GM18858 (cell line): Measurements from ENCODE around the gene SEC62.
A peak's percentile ranks its signal among the peaks of the same experiment; 100 is the strongest.

Source experiments
- ATAC-seq: cut with Tn5 transposase; IDR thresholded peaks from one replicate; pipeline ENCODE4 v1.9.1; 2021; ENCODE audit not compliant: unreplicated experiment

The SEC62 gene

DNA sequence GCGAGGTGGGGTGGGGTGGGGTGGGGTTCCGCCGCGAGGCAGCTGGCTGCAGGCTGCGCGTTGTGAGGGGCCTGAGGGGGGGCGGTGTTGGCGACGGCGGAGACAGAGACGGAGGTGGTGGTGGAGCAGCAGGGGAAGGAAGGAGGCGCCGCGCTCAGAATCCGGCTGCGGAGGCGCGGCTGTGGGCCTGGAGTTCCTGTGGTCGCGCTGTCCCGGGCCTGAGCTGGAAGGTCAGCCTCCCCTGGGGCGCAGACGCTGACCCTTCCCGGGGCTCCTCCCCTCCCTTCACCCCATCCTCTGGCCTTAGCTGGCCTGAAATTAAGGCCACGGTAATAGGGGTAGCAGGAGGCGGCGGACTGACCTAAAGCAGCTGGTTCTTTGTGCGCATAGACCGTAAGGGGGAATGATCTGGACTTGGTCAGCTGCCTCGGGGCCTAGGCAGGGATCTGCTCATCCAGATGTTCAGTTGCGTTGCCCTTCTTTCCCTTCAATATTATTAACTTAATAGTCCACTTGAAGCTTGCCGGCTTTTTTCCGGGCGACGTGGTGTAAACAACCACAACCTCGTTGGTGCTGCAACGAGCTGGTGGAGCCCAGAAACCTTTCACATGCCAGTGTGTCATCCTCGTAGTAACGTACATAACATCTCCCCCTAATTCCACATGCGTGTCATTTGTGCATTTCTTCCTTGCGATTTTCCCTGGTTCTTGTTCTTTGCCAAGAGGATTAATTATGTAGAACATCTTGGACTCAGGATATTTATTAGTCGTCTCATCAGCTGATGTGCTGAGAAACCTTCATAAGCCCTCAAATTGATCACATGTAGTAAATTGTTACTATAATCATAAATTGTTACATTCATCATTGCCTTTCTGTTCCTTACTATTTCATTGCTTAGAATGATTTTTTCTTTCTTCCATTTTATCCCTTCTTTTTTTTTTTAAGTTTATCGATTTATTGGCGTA is 626 bp downstream of the SEC62 start:
- no peak for ATAC-seq

GRCh38 chr3:169968224-169968885 is 1.7 kb downstream of the SEC62 start:
- no peak for ATAC-seq

- ATAC-seq, result no peak
These were observed 2.8 kb downstream of the SEC62 start for GRCh38 chr3:169969174-169970095.

- ATAC-seq, result no peak
These were observed 4.2 kb downstream of the SEC62 start for GRCh38 chr3:169970847-169971246.

DNA sequence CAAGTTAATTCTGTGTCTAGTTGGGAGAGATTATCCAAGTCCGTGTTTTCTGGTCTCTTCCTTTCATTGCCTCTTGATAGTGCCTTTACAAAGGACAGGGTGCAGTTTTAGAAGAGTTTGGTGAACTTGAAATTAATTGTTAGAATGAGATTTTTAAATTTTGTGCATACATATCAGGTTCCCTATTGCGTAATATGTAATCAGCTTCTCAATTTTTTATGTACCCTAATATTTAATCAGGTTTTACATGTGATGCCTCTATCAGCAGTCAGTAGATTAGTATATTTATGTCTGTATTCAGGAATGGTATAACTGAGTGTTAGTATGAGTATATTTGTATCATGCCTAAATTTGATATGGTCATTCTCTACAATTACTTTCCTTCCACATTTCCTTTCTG is 4.9 kb downstream of the SEC62 start:
- no peak for ATAC-seq

GRCh38 chr3:169980055-169980454 is 13.4 kb downstream of the SEC62 start:
- ATAC-seq, result no peak

GRCh38 chr3:169984292-169984691 is 17.7 kb downstream of the SEC62 start:
- ATAC-seq, result no peak

DNA sequence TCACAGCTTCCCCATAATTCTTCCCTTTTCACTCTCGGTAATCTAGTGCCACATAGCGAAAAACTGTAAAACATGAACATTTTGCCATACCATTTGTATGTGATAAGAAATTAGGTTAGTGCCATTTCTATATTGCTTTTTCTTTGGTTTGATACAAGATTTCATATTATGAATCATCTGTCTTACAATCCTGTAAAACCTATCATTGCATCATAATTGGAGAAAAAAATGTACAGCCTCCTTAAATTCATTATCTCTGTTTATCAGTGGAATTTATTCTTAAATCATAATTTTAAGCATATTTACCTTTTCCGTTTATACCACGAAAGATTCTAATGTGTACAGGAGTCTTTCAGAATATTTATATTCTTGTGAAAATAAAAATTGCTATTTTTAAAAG is 23.8 kb downstream of the SEC62 start:
- no peak for ATAC-seq

DNA sequence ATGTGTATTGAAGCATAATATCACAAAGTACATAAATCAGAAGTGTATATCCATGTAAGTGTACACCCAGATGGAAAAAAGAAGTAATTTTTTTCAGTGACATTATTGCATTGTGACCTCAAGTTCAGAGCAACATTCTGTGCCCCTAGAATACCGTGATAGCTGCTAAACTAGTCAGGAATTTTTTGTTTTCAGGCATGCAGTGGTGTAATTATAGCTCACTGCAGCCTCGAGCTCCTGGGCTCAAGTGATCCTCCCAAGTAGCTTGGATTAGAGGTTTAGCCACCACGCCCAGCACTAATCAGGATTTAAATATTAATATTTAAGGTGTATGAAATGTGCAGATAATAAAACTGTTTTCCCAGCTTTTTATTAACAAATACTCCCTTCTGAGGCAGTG is 25.5 kb downstream of the SEC62 start:
- no peak for ATAC-seq

DNA sequence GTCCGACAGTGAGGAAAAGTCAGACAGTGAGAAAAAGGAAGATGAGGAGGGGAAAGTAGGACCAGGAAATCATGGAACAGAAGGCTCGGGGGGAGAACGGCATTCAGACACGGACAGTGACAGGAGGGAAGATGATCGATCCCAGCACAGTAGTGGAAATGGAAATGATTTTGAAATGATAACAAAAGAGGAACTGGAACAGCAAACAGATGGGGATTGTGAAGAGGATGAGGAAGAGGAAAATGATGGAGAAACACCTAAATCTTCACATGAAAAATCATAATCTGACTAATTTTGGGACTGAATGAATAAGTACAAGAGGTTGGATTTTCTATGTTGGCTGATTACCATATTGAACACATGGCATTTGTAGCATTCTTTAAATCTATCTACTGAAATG is 26.2 kb downstream of the SEC62 start:
- ATAC-seq, result no peak

DNA sequence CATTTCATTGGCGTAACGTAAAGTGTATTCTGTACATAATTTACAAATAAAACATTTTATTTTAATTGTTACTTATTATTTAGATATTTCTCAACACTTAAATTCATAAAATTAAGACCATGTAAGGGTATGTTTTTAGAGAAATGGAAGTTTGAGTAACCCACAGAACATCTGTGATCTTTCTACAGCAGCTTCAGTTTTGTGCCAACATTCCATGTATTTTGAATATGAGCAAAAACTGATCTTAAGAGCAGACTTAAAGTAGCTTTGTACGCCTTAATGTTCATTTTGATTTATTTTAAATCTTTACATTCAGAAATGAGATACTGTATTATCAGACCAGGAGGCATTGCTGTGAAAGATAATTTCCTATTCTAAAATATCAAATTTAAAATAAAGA is 27.2 kb downstream of the SEC62 start:
- ATAC-seq, result no peak

- no peak for ATAC-seq
These were observed 29.5 kb downstream of the SEC62 start for GRCh38 chr3:169996063-169996462.

DNA sequence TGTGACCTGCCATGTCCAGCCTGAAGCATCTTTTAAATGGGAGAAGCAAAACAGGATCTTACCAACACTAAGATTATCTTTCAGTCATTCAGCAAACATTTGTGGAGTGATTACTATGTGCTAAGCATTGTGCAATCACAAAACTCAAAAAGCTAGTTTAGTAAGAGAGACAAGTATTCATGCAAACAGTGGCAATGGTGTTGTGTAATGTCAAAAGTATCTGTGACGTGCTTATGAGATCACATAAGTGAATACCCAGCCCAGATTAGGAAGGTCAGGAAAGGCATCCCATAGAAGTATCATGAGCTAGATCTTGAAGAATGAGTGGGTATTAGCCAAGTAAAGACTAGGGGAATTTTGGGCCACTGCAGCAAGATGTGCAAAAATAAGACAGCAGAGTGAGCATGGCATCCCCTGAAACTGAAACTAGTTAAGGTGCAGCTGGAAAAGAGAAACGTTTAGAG is 32.1 kb downstream of the SEC62 start:
- no peak for ATAC-seq

DNA sequence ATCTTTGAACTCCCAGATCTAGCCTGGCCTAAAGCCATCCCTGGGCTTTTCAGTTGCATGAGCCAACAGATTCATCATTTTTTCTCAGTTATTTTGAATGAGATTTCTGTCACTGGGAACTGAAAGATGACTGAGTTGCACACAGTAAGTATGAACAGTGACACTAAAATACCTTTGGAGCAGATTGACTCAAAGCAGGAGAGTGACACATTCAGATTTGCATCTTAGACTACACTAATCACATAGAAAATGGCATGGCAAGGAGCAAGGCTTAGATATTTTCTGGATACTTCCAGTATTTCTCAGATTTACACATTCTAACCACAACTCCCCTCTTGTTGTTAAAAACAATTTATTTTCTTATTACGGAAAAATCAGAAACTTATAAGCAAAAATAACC is 32.8 kb downstream of the SEC62 start:
- ATAC-seq, result peak; percentile 93

DNA sequence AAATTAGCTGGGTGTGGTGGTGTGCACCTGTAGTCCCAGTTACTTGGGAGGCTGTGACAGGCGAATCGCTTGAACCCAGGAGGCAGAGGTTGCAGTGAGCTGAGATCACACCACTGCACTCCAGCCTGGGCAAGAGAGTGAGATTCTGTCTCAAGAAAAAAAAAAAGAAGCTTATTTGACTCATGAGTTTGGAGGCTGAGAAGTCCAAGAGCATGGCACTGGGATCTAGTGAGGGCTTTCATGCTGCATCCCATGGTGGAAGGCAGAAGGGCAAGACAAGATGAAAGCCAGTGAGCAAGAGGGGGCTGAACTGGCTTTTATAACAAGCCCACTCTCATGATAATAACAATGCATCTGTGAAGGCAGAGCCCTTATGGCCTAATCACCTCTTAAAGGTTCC is 33.4 kb downstream of the SEC62 start:
- ATAC-seq, result no peak

- ATAC-seq, result no peak
These were observed 35.6 kb downstream of the SEC62 start for GRCh38 chr3:170002231-170002630.

DNA sequence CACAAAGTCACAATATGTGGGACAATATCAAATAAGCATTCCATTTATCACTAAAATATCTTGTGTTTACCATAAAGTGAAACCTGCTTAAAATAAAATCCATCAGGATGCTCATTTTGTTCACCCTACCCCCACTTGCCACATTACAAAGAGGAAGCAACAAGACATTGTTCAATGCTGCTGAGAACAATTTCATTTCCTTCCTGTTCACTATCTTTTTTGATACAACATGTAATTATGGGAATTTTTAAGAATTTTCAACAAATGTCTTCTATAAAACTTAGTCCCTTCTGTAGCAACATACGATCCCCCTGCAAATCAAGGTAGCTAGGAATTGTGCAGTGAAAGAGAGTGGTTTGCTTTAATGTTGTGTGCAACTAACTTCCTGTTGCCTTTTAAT is 36.3 kb downstream of the SEC62 start:
- no peak for ATAC-seq

GRCh38 chr3:170003881-170004356 is 37.3 kb downstream of the SEC62 start:
- ATAC-seq, result no peak

- ATAC-seq, result peak; percentile 87
These were observed 40.5 kb downstream of the SEC62 start for GRCh38 chr3:170007031-170007663.

- no peak for ATAC-seq
These were observed 43.9 kb downstream of the SEC62 start for GRCh38 chr3:170010498-170010897.
